WTC11 (cell line): ENCODE data around the gene ZNF599. TPM values are rescaled to one million over a fixed set of nuclear protein-coding genes. Genes with fewer than 3 reads are reported as not detected.

ENCODE experiments used
- ATAC-seq: fragments of 200-7000 bp; cut with Tn5 transposase; 2 replicates; pipeline ENCODE4 v1.10.0; 2021; ENCODE audit warnings: mild to moderate bottlenecking, moderate library complexity
- CTCF ChIA-PET: fragments of 300-600 bp; sonication (Branson Sonifier 250); formaldehyde crosslinking; loops from one replicate; lab custom pipeline; 2021; ENCODE audit warnings: antibody characterized with exemption; lab: Charles Lee
- POLR2A ChIA-PET: fragments of 350-600 bp; sonication (Branson Sonifier 250); formaldehyde crosslinking; loops from one replicate; lab custom pipeline; 2021; ENCODE audit warnings: antibody characterized with exemption; lab: Charles Lee
- DNase-seq: peaks from one replicate; pipeline ENCODE4 v3.0.0; 2021; ENCODE audit warnings: low spot score
- H3K27ac Mint-ChIP-seq: 2 replicates; pipeline ENCODE4 v1.8.0; 2021; ENCODE audit warnings: mixed read lengths
- H3K27me3 Mint-ChIP-seq: 2 replicates; pipeline ENCODE4 v1.8.0; 2021; ENCODE audit warnings: low read depth, mild to moderate bottlenecking, moderate library complexity, mixed read lengths
- H3K36me3 Mint-ChIP-seq: 2 replicates; pipeline ENCODE4 v1.8.0; 2021; ENCODE audit warnings: mixed read lengths
- H3K4me1 Mint-ChIP-seq: 2 replicates; pipeline ENCODE4 v1.8.0; 2022; ENCODE audit warnings: mixed read lengths
- H3K4me3 Mint-ChIP-seq: 2 replicates; pipeline ENCODE4 v1.8.0; 2021; ENCODE audit warnings: mild to moderate bottlenecking, moderate library complexity, mixed read lengths
- H3K9me3 Mint-ChIP-seq: 2 replicates; pipeline ENCODE4 v1.8.0; 2021; ENCODE audit warnings: mixed read lengths
- ARID4B ChIP-seq: sonication (generic); formaldehyde crosslinking; IDR thresholded peaks from 2 replicates; pipeline ENCODE4 v1.8.0; 2023; ENCODE audit warnings: missing genetic modification reagents, mild to moderate bottlenecking, borderline replicate concordance
- CREM ChIP-seq: sonication (generic); formaldehyde crosslinking; IDR thresholded peaks from 2 replicates; pipeline ENCODE4 v1.8.1; 2022; ENCODE audit warnings: mild to moderate bottlenecking, missing genetic modification reagents, moderate library complexity
- CTCF ChIP-seq: fragments of 200-600 bp; IDR thresholded peaks from 2 replicates; pipeline ENCODE4 v1.8.0; 2022; ENCODE audit warnings: antibody characterized with exemption
- E2F4 ChIP-seq: sonication (generic); formaldehyde crosslinking; IDR thresholded peaks from 2 replicates; pipeline ENCODE4 v1.8.1; 2022; ENCODE audit warnings: low read depth, mild to moderate bottlenecking, moderate library complexity, missing genetic modification reagents, borderline replicate concordance
- E2F5 ChIP-seq: sonication (generic); formaldehyde crosslinking; IDR thresholded peaks from 2 replicates; pipeline ENCODE4 v1.8.1; 2022; ENCODE audit warnings: mild to moderate bottlenecking, moderate library complexity, missing genetic modification reagents
- EMX1 ChIP-seq: fragments of 250-450 bp; sonication (Bioruptor Pico); IDR thresholded peaks from 2 replicates; pipeline ENCODE4 v1.8.0; 2021; ENCODE audit warnings: mild to moderate bottlenecking
- ESRRA ChIP-seq: sonication (generic); formaldehyde crosslinking; IDR thresholded peaks from 2 replicates; pipeline ENCODE4 v1.8.1; 2022; ENCODE audit warnings: mild to moderate bottlenecking, missing genetic modification reagents, borderline replicate concordance
- ETV6 ChIP-seq: sonication (generic); formaldehyde crosslinking; IDR thresholded peaks from 2 replicates; pipeline ENCODE4 v1.8.1; 2022; ENCODE audit warnings: mild to moderate bottlenecking, missing genetic modification reagents
- JAZF1 ChIP-seq: fragments of 250-450 bp; sonication (Bioruptor Pico); IDR thresholded peaks from 2 replicates; pipeline ENCODE4 v1.9.0; 2021; ENCODE audit warnings: moderate library complexity, mild to moderate bottlenecking, inconsistent platforms
- KAT7 ChIP-seq: sonication (generic); formaldehyde crosslinking; IDR thresholded peaks from 2 replicates; pipeline ENCODE4 v1.8.1; 2023; ENCODE audit warnings: missing genetic modification reagents, mild to moderate bottlenecking, borderline replicate concordance
- MLX ChIP-seq: sonication (generic); formaldehyde crosslinking; IDR thresholded peaks from 2 replicates; pipeline ENCODE4 v1.8.1; 2023; ENCODE audit warnings: mild to moderate bottlenecking, missing genetic modification reagents, moderate library complexity
- NR3C1 ChIP-seq: sonication (generic); formaldehyde crosslinking; conservative IDR thresholded peaks from 2 replicates; pipeline ENCODE4 v1.8.1; 2023; ENCODE audit warnings: low read depth, mild to moderate bottlenecking, missing genetic modification reagents
- PREB ChIP-seq: sonication (generic); formaldehyde crosslinking; IDR thresholded peaks from 2 replicates; pipeline ENCODE4 v1.8.1; 2022; ENCODE audit warnings: mild to moderate bottlenecking, missing genetic modification reagents, moderate library complexity, borderline replicate concordance
- RELA ChIP-seq: sonication (generic); formaldehyde crosslinking; IDR thresholded peaks from 2 replicates; pipeline ENCODE4 v1.8.1; 2022; ENCODE audit warnings: missing genetic modification reagents, mild to moderate bottlenecking, borderline replicate concordance
- TCF7 ChIP-seq: sonication (generic); formaldehyde crosslinking; IDR thresholded peaks from 2 replicates; pipeline ENCODE4 v1.8.0; 2022; ENCODE audit warnings: mild to moderate bottlenecking, low read depth, missing genetic modification reagents, moderate library complexity
- ZNF219 ChIP-seq: sonication (generic); formaldehyde crosslinking; IDR thresholded peaks from 2 replicates; pipeline ENCODE4 v1.8.0; 2023; ENCODE audit warnings: missing genetic modification reagents, mild to moderate bottlenecking, borderline replicate concordance
- ZNF232 ChIP-seq: sonication (generic); formaldehyde crosslinking; IDR thresholded peaks from 2 replicates; pipeline ENCODE4 v1.8.0; 2022; ENCODE audit warnings: mild to moderate bottlenecking, missing genetic modification reagents
- ZNF263 ChIP-seq: sonication (generic); formaldehyde crosslinking; IDR thresholded peaks from 2 replicates; pipeline ENCODE4 v1.8.1; 2022; ENCODE audit warnings: low read depth, mild to moderate bottlenecking, moderate library complexity, missing genetic modification reagents
- ZNF317 ChIP-seq: sonication (generic); formaldehyde crosslinking; IDR thresholded peaks from 2 replicates; pipeline ENCODE4 v1.8.1; 2023; ENCODE audit warnings: low read depth, mild to moderate bottlenecking, moderate library complexity, missing genetic modification reagents, borderline replicate concordance
- ZNF396 ChIP-seq: fragments of 250-450 bp; sonication (Bioruptor Pico); IDR thresholded peaks from 2 replicates; pipeline ENCODE4 v1.8.0; 2021; ENCODE audit warnings: mild to moderate bottlenecking, moderate library complexity, borderline replicate concordance
- ZNF423 ChIP-seq: fragments of 250-450 bp; sonication (Bioruptor Pico); IDR thresholded peaks from 2 replicates; pipeline ENCODE4 v2.1.2; 2022; ENCODE audit warnings: mild to moderate bottlenecking, moderate library complexity
- ZSCAN18 ChIP-seq: fragments of 250-450 bp; sonication (Bioruptor Pico); IDR thresholded peaks from 2 replicates; pipeline ENCODE4 v2.1.2; 2022; ENCODE audit warnings: mild to moderate bottlenecking, moderate library complexity
- total RNA-seq: library from RNA; stranded (reverse); gene quantifications from 3 replicates; pipeline ENCODE4 v1.2.3, GENCODE V29; 2021

Gene ZNF599
- total RNA-seq, 1 experiment from 2014 or later, result 5.2 TPM

- TF ChIP-seq ARID4B (CRISPR knock-in tag) (no peak), ZNF263 (CRISPR knock-in tag) (no peak)
Measured at GRCh38 chr19:34787059-34787824, 14.2 kb upstream of the ZNF599 start (continued).

GRCh38 chr19:34786236-34786635 lies 13.2 kb upstream of the ZNF599 start:
- Mint-ChIP-seq H3K4me1 (no peaks in the 10 kb centered on the region), H3K9me3 (peaks cover 60% of the 10 kb centered on the region), H3K4me3 (no peak overlapping the region), H3K36me3 (no peaks in the 10 kb centered on the region; the same call in 1 of the 2 replicates), H3K27me3 (peaks cover 57% of the 10 kb centered on the region)
- DNase-seq (no peak), ATAC-seq (no peak)
- POLR2A ChIA-PET, result no interaction called here
- CTCF ChIA-PET, result no interaction called here
- no peak for TF ChIP-seq RELA (CRISPR knock-in tag)
- TF ChIP-seq ETV6 (CRISPR knock-in tag), result no peak
- no peak for TF ChIP-seq E2F4
- no peak for TF ChIP-seq TCF7 (CRISPR knock-in tag)
- no peak for TF ChIP-seq ZNF317
- TF ChIP-seq NR3C1 (CRISPR knock-in tag), result no peak
- TF ChIP-seq ZNF219 (CRISPR knock-in tag), result no peak
- TF ChIP-seq PREB (CRISPR knock-in tag), result no peak
- no peak for TF ChIP-seq ESRRA (CRISPR knock-in tag)
- TF ChIP-seq, all 79 proteins: peak for 0
- H3K27ac Mint-ChIP-seq, result no peak overlapping the region

- DNase-seq, result no peak
- ChIA-PET POLR2A (no interaction called here), CTCF (no interaction called here)
- no peak for ATAC-seq
- Mint-ChIP-seq H3K9me3 (peaks cover 75% of the 10 kb centered on the region), H3K27ac (no peak overlapping the region), H3K27me3 (peaks cover 45% of the 10 kb centered on the region), H3K4me1 (no peaks in the 10 kb centered on the region), H3K4me3 (no peak overlapping the region), H3K36me3 (no peaks in the 10 kb centered on the region; the same call in 1 of the 2 replicates)
- TF ChIP-seq MLX (no peak), JAZF1 (CRISPR knock-in tag) (no peak), EMX1 (CRISPR knock-in tag) (no peak), CREM (no peak), ZSCAN18 (CRISPR knock-in tag) (no peak), KAT7 (CRISPR knock-in tag) (no peak), ZNF232 (CRISPR knock-in tag) (no peak), CTCF (no peak), ZNF396 (no peak), E2F5 (no peak), ZNF423 (CRISPR knock-in tag) (no peak)
Measured at GRCh38 chr19:34779652-34780051, 6.6 kb upstream of the ZNF599 start.
